Fibroblast of lung (primary cell): ENCODE results near the gene GMFB.

ENCODE experiments used
- EZH2 ChIP-seq: IDR thresholded peaks from 2 replicates; pipeline ENCODE4 v1.5.1; 2012; ENCODE audit warnings: low read length, control low read depth, mild to moderate bottlenecking; ENCODE audit errors: missing control alignments
- TF ChIP-seq, protein P1 (sequence below), 2 donors: IDR thresholded peaks in 1 of 2; conservative IDR thresholded peaks in 1 of 2; 1 replicate in 1 of 2; 2 replicates in 1 of 2; pipeline ENCODE4 v1.5.1; 2011 to 2012; ENCODE audit warnings: low read length in 2 of 2, control low read depth in 1 of 2, inconsistent platforms in 1 of 2, low read depth in 1 of 2, mild to moderate bottlenecking in 1 of 2

DNA sequence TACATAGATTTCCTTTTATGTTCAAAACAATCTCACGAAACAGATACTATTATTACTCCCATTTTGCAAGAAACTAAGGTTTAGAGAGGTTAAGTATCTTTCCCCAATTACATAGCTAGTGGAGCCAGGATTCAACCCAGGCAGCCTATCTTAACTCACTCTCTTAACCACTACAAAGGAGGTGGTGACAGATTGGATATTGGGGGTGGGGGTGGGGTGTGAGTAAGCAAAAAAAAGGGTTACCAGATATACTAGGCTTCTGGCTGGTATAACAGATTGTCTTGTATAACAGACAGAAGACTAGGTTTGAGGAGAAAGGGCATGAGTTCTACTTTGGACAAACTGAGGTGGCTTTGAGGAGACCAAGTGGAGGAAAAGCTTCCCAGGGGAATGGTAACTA lies 2.1 kb downstream of the GMFB start:
- TF ChIP-seq, protein P1, sequence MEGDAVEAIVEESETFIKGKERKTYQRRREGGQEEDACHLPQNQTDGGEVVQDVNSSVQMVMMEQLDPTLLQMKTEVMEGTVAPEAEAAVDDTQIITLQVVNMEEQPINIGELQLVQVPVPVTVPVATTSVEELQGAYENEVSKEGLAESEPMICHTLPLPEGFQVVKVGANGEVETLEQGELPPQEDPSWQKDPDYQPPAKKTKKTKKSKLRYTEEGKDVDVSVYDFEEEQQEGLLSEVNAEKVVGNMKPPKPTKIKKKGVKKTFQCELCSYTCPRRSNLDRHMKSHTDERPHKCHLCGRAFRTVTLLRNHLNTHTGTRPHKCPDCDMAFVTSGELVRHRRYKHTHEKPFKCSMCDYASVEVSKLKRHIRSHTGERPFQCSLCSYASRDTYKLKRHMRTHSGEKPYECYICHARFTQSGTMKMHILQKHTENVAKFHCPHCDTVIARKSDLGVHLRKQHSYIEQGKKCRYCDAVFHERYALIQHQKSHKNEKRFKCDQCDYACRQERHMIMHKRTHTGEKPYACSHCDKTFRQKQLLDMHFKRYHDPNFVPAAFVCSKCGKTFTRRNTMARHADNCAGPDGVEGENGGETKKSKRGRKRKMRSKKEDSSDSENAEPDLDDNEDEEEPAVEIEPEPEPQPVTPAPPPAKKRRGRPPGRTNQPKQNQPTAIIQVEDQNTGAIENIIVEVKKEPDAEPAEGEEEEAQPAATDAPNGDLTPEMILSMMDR (conservative IDR thresholded peaks at IDR 0.05 in 1 of 2, IDR thresholded peaks at IDR 0.05 in 1 of 2; ENCODE audit: low read depth in 1 of 2, low read length in 2 of 2), result no peak
- TF ChIP-seq EZH2, result no peak
